Erythroblast (primary cell): Measurements from ENCODE around the gene CLBA1.

ENCODE experiments used
- GATA1 ChIP-seq: IDR thresholded peaks from 2 replicates; pipeline ENCODE4 v1.6.1; 2011; ENCODE audit warnings: low read depth, mild to moderate bottlenecking, control low read depth, low read length, moderate library complexity
- POLR2A ChIP-seq: IDR thresholded peaks from 2 replicates; pipeline ENCODE4 v1.6.1; 2011; ENCODE audit warnings: mild to moderate bottlenecking, low read length

GRCh38 chr14:105034315-105035039, 48.9 kb downstream of the CLBA1 start:
- TF ChIP-seq POLR2A (no peak), GATA1 (no peak)
